Neuronal stem cell (in vitro differentiated cells): ENCODE results near the gene SMAD3.
A peak's percentile ranks its signal among the peaks of the same experiment; 100 is the strongest.
"Not testable (repeated sequence)": the region's sequence is repeated elsewhere in the genome, so short reads cannot be mapped to it uniquely, and the experiment has no call there.

Source experiments
- DNase-seq: peaks from one replicate; pipeline ENCODE4 v3.0.0-alpha.2; 2013; ENCODE audit warnings: low spot score
- H2AFZ ChIP-seq: one replicate; pipeline ENCODE4 v1.6.1; 2013; ENCODE audit warnings: mild to moderate bottlenecking, low read length, inconsistent platforms
- H2AK5ac ChIP-seq: 2 replicates; pipeline ENCODE4 v1.6.1; 2013; ENCODE audit warnings: low read depth, mild to moderate bottlenecking, inconsistent platforms, low read length, moderate library complexity, mixed read lengths
- H2BK120ac ChIP-seq: 2 replicates; pipeline ENCODE4 v1.6.1; 2013; ENCODE audit warnings: low read depth, mild to moderate bottlenecking, inconsistent platforms, low read length, moderate library complexity, mixed read lengths
- H2BK12ac ChIP-seq: one replicate; pipeline ENCODE4 v1.6.1; 2013; ENCODE audit warnings: low read length, inconsistent platforms
- H2BK15ac ChIP-seq: 2 replicates; pipeline ENCODE4 v1.6.1; 2013; ENCODE audit warnings: mild to moderate bottlenecking, low read length, inconsistent platforms, mixed read lengths
- H2BK5ac ChIP-seq: one replicate; pipeline ENCODE4 v1.6.1; 2013; ENCODE audit warnings: inconsistent platforms, mild to moderate bottlenecking, low read length, moderate library complexity
- H3K14ac ChIP-seq: one replicate; pipeline ENCODE4 v1.6.1; 2013; ENCODE audit warnings: low read length, inconsistent platforms
- H3K18ac ChIP-seq: 2 replicates; pipeline ENCODE4 v1.6.1; 2013; ENCODE audit warnings: low read length, inconsistent platforms
- H3K23ac ChIP-seq: 2 replicates; pipeline ENCODE4 v1.6.1; 2013; ENCODE audit warnings: low read depth, mild to moderate bottlenecking, mixed read lengths, low read length, inconsistent platforms; ENCODE audit not compliant: poor library complexity
- H3K27ac ChIP-seq: replicated peaks from 3 replicates; pipeline ENCODE4 v1.5.1; 2013; ENCODE audit warnings: low read length, inconsistent platforms
- H3K27me3 ChIP-seq, 3 experiments: 2 replicates each; pipeline ENCODE4 v1.6.1; 2013; ENCODE audit warnings: low read length in 3 of 3, mild to moderate bottlenecking in 2 of 3, inconsistent platforms in 1 of 3, low read depth in 1 of 3, mixed read lengths in 1 of 3, moderate library complexity in 1 of 3; ENCODE audit not compliant: control insufficient read depth in 3 of 3, insufficient read depth in 3 of 3
- H3K36me3 ChIP-seq, 2 donors: replicated peaks in 1 of 2; 2 replicates each; pipeline ENCODE4 v1.6.1; 2013; ENCODE audit warnings: low read length in 2 of 2; ENCODE audit not compliant: control insufficient read depth in 2 of 2, insufficient read depth in 2 of 2
- H3K4ac ChIP-seq: 2 replicates; pipeline ENCODE4 v1.6.1; 2013; ENCODE audit warnings: inconsistent platforms, mild to moderate bottlenecking, low read length, moderate library complexity
- H3K4me1 ChIP-seq, 2 donors: 1 replicate in 1 of 2; 2 replicates in 1 of 2; pipeline ENCODE4 v1.6.1; 2013; ENCODE audit warnings: low read length in 2 of 2, low read depth in 1 of 2; ENCODE audit not compliant: control insufficient read depth in 2 of 2, insufficient read depth in 1 of 2
- H3K4me2 ChIP-seq: one replicate; pipeline ENCODE4 v1.6.1; 2013; ENCODE audit warnings: mild to moderate bottlenecking, low read length, inconsistent platforms; ENCODE audit not compliant: insufficient read depth, poor library complexity, severe bottlenecking
- H3K4me3 ChIP-seq, 2 donors: 2 replicates each; pipeline ENCODE4 v1.5.1; 2013; ENCODE audit warnings: low read length in 2 of 2, mild to moderate bottlenecking in 2 of 2, inconsistent platforms in 1 of 2, moderate library complexity in 1 of 2
- H3K79me1 ChIP-seq: one replicate; pipeline ENCODE4 v1.6.1; 2013; ENCODE audit warnings: low read depth, mild to moderate bottlenecking, inconsistent platforms, low read length, moderate library complexity
- H3K9ac ChIP-seq: one replicate; pipeline ENCODE4 v1.6.1; 2013; ENCODE audit warnings: mild to moderate bottlenecking, low read depth, low read length, inconsistent platforms; ENCODE audit not compliant: poor library complexity
- H3K9me3 ChIP-seq, 2 donors: replicated peaks in 1 of 2; 2 replicates each; pipeline versions ENCODE3 to v1.6.1; 2013; ENCODE audit warnings: low read length in 2 of 2, mild to moderate bottlenecking in 2 of 2, inconsistent platforms in 1 of 2, low read depth in 1 of 2, mixed read lengths in 1 of 2, moderate library complexity in 1 of 2; ENCODE audit not compliant: control insufficient read depth in 2 of 2, insufficient read depth in 1 of 2
- H4K8ac ChIP-seq: one replicate; pipeline ENCODE4 v1.6.1; 2013; ENCODE audit warnings: low read depth, mild to moderate bottlenecking, inconsistent platforms, low read length, moderate library complexity
- H4K91ac ChIP-seq: one replicate; pipeline ENCODE4 v1.6.1; 2013; ENCODE audit warnings: low read length, low read depth, mild to moderate bottlenecking, inconsistent platforms; ENCODE audit not compliant: poor library complexity
- WGBS, 2 donors: extraction: QIAGEN DNeasy Blood & Tissue Kit; methylation state at CpG; one replicate each; pipeline ENCODE4 v1.1.7; 2013; ENCODE audit warnings: missing lambda C conversion rate in 2 of 2, mixed read lengths in 1 of 2; ENCODE audit not compliant: insufficient read length in 2 of 2, insufficient replicate concordance in 1 of 2; ENCODE audit errors: extremely low coverage in 2 of 2; 5-methylcytosine and 5-hydroxymethylcytosine counted together

SMAD3 gene

GRCh38 chr15:67019069-67019468 lies 46.3 kb upstream of the SMAD3 start:
- no peak overlapping the region for H3K4me2 ChIP-seq
- H2AFZ ChIP-seq, result no peak overlapping the region
- H3K14ac ChIP-seq, result no peak overlapping the region
- no peak overlapping the region for H2BK12ac ChIP-seq
- no peak overlapping the region for H3K18ac ChIP-seq
- no peak overlapping the region for H3K4me3 ChIP-seq
- no peak overlapping the region for H3K9ac ChIP-seq
- DNase-seq, result no peak
- no peak overlapping the region for H3K23ac ChIP-seq
- H3K36me3 ChIP-seq, result no peaks in the 10 kb centered on the region
- H2BK15ac ChIP-seq, result no peak overlapping the region
- H3K27ac ChIP-seq, result no peak overlapping the region
- H3K4ac ChIP-seq, result no peak overlapping the region
- H2BK5ac ChIP-seq, result no peak overlapping the region
- no peak overlapping the region for H2AK5ac ChIP-seq
- peaks cover 7 to 9% of the 10 kb centered on the region in 2 donors for H3K4me1 ChIP-seq
- no peak overlapping the region for H4K8ac ChIP-seq
- H3K9me3 ChIP-seq, result no peaks in the 10 kb centered on the region
- no peak overlapping the region for H4K91ac ChIP-seq
- H3K27me3 ChIP-seq, result no peaks in the 10 kb centered on the region
- WGBS, 2 donors, result no CpG with 5 or more reads among the region's 5 CpGs
- H2BK120ac ChIP-seq, result no peak overlapping the region
- no peaks in the 10 kb centered on the region for H3K79me1 ChIP-seq

GRCh38 chr15:67019884-67020520 lies 45.4 kb upstream of the SMAD3 start:
- Histone ChIP-seq H2BK12ac (no peak overlapping the region), H3K9me3 (no peaks in the 10 kb centered on the region), H3K79me1 (no peaks in the 10 kb centered on the region), H2AK5ac (peak overlapping the region; percentile 99), H3K9ac (no peak overlapping the region), H3K27ac (no peak overlapping the region), H3K4me3 (no peak overlapping the region), H3K4me1 (peaks cover 14% of the 10 kb centered on the region in 2 donors), H2AFZ (no peak overlapping the region), H3K23ac (no peak overlapping the region), H3K4me2 (no peak overlapping the region), H3K27me3 (no peaks in the 10 kb centered on the region), H2BK5ac (peak overlapping the region; percentile 50), H2BK15ac (peak overlapping the region; percentile 76), H3K14ac (peak overlapping the region; percentile 85), H2BK120ac (no peak overlapping the region), H3K18ac (peak overlapping the region; percentile 88), H3K36me3 (no peaks in the 10 kb centered on the region), H4K8ac (no peak overlapping the region), H4K91ac (no peak overlapping the region), H3K4ac (no peak overlapping the region)
- DNase-seq, result no peak
- no CpG with 5 or more reads among the region's 5 CpGs for WGBS, 2 donors

GRCh38 chr15:67020668-67021067 lies 44.7 kb upstream of the SMAD3 start:
- not testable (repeated sequence) for H3K36me3 ChIP-seq, H3K27me3 ChIP-seq, DNase-seq, H3K9ac ChIP-seq, H3K4ac ChIP-seq, H2BK15ac ChIP-seq, H3K23ac ChIP-seq, H2AK5ac ChIP-seq, H2BK12ac ChIP-seq, H2BK120ac ChIP-seq, H3K18ac ChIP-seq, H3K79me1 ChIP-seq, H4K8ac ChIP-seq, H3K4me3 ChIP-seq, H3K14ac ChIP-seq, H3K4me2 ChIP-seq, H4K91ac ChIP-seq, H3K9me3 ChIP-seq, H3K27ac ChIP-seq, H2BK5ac ChIP-seq, H2AFZ ChIP-seq
- H3K4me1 ChIP-seq, result peaks cover 14 to 18% of the 10 kb centered on the region in 2 donors
- no CpG with 5 or more reads among the region's 2 CpGs for WGBS, 2 donors

GRCh38 chr15:67021455-67021854 lies 43.9 kb upstream of the SMAD3 start:
- Histone ChIP-seq H3K4me2 (no peak overlapping the region), H3K36me3 (no peaks in the 10 kb centered on the region), H3K14ac (no peak overlapping the region), H3K4ac (no peak overlapping the region), H2BK15ac (no peak overlapping the region), H2BK120ac (no peak overlapping the region), H3K23ac (no peak overlapping the region), H2AK5ac (no peak overlapping the region), H3K27me3 (no peaks in the 10 kb centered on the region), H2BK5ac (no peak overlapping the region), H3K27ac (no peak overlapping the region), H4K8ac (no peak overlapping the region), H4K91ac (no peak overlapping the region), H3K4me1 (peaks cover 16 to 18% of the 10 kb centered on the region in 2 donors), H3K18ac (no peak overlapping the region), H2BK12ac (no peak overlapping the region), H3K4me3 (no peak overlapping the region), H3K9ac (no peak overlapping the region), H3K9me3 (no peaks in the 10 kb centered on the region), H2AFZ (no peak overlapping the region), H3K79me1 (no peaks in the 10 kb centered on the region)
- no peak for DNase-seq
